PC-9 (cell line): ENCODE measurements around the gene PDE7B.

ENCODE experiments used
- CTCF ChIP-seq: fragments of 200-600 bp; sonication (generic); conservative IDR thresholded peaks from 2 replicates; pipeline ENCODE4 v1.6.1; 2017; ENCODE audit warnings: mixed run types, antibody characterized with exemption, mild to moderate bottlenecking, moderate library complexity
- EZH2 ChIP-seq: fragments of 200-600 bp; sonication (generic); IDR thresholded peaks from 2 replicates; pipeline ENCODE4 v1.8.0; 2017; ENCODE audit warnings: antibody characterized with exemption, low read depth

DNA sequence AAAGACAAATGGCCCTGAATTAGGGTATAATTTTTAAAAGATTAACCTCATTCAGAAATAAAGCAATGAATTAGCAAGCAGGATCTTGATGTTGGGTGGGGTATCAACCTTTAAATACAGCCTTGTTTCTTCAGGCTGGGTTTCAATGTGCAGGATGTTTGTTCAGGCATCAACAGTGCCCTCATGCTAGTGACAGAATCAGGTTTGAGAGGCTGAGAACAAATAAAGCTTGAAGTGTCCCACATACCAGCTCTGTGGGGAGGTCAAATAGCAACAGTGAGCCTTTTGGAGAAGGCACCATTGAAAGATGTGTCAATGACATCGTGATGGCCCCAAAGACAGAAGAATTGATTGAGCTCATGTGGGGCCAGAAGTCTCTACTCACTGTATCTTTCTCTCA, 330.4 kb downstream of the PDE7B start:
- TF ChIP-seq CTCF (no peak), EZH2 (no peak)
